Epithelial cell of esophagus (primary cell): ENCODE measurements around the gene SNIP1.

Source experiments
- DNase-seq: peaks from one replicate; pipeline ENCODE4 v3.0.0; 2010; ENCODE audit warnings: low read depth
- H3K4me3 ChIP-seq: 2 replicates; pipeline ENCODE4 v1.5.1; 2011; ENCODE audit warnings: mild to moderate bottlenecking, low read length, control low read depth
- TF ChIP-seq, protein P1 (sequence below): IDR thresholded peaks from 2 replicates; pipeline ENCODE4 v1.5.1; 2011; ENCODE audit warnings: low read depth, mild to moderate bottlenecking, low read length, control low read depth, inconsistent platforms; ENCODE audit not compliant: insufficient read depth; ENCODE audit errors: missing control alignments

The SNIP1 gene

GRCh38 chr1:37501661-37502060 is 52.4 kb downstream of the SNIP1 start:
- H3K4me3 ChIP-seq = no peak overlapping the region
- DNase-seq = no peak
- TF ChIP-seq, protein P1, sequence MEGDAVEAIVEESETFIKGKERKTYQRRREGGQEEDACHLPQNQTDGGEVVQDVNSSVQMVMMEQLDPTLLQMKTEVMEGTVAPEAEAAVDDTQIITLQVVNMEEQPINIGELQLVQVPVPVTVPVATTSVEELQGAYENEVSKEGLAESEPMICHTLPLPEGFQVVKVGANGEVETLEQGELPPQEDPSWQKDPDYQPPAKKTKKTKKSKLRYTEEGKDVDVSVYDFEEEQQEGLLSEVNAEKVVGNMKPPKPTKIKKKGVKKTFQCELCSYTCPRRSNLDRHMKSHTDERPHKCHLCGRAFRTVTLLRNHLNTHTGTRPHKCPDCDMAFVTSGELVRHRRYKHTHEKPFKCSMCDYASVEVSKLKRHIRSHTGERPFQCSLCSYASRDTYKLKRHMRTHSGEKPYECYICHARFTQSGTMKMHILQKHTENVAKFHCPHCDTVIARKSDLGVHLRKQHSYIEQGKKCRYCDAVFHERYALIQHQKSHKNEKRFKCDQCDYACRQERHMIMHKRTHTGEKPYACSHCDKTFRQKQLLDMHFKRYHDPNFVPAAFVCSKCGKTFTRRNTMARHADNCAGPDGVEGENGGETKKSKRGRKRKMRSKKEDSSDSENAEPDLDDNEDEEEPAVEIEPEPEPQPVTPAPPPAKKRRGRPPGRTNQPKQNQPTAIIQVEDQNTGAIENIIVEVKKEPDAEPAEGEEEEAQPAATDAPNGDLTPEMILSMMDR = no peak

DNA sequence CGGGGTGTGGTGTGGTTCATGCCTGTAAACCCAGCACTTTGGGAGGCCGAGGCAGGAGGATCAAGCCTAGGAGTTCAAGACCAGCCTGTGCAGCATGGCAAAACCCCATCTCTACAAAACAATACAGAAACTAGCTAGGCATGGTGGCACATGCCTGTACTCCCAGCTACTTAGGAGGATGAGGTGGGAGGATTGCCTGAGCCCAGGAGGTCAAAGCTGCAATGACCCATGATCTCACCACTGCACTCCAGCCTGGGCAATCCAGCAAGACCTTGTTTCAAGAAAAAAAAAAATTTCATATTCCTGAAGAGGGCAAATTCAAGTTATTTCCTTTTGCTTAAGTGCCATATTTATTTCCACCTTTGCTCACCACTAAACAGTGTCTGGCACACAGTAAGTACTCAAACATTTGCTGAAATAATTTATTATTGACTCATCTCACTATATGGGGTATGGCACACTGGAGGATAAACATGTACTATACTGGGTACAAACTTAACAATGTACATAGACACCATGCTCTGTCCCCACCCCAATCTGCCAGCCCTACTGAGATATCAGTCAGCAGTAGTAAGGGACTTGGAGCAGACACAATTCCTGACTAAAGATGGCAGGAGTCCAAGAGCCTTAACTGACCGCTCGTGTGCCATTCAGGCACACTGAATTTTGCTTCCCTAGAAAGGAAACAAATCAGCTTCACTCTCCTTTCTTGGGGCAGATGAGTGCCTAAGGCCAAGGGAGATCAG is 55.0 kb downstream of the SNIP1 start:
- TF ChIP-seq, protein P1 = no peak
- peak; percentile 43 for DNase-seq
- no peak overlapping the region for H3K4me3 ChIP-seq

DNA sequence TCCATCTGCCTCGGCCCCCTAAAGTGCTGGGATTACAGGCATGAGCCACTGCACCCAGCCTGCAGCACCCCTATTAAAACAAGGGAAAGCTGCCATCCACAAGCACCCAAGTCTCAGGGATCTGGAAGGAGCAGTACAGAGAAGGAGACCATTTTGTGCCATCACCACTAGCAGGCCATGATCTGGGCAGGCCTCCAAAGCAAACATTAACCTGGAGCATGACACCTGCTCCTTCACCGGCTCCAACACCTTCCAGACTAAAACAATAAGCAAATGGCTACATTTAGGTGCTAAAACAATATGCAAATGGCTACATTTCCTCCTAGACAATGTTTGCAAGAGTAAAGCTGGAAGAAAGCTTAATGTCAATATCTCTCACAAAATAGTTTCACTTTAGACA is 56.3 kb downstream of the SNIP1 start:
- TF ChIP-seq, protein P1 = no peak
- DNase-seq = no peak
- no peak overlapping the region for H3K4me3 ChIP-seq

DNA sequence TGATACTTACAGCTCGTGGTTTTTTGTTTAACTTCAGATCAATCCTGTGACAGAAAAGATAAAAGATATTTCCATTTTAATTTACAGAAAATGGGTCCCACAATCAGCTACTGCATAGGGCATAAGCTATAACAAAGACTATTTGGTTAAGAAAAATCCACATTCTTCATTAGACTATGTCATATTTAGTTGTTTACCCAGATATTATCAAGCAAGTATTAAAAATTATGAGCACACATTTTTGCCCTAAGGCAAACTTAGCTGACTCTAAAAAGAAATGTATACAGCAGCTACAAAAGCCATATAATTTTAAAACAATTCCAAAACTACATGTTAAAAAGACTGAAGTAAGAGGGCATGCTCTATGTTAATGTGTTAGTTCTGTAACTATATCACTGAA is 58.2 kb downstream of the SNIP1 start:
- no peak overlapping the region for H3K4me3 ChIP-seq
- TF ChIP-seq, protein P1 = no peak
- DNase-seq = no peak

GRCh38 chr1:37493336-37494098 is 60.6 kb downstream of the SNIP1 start:
- no peak for DNase-seq
- no peak overlapping the region for H3K4me3 ChIP-seq
- TF ChIP-seq, protein P1 = no peak

DNA sequence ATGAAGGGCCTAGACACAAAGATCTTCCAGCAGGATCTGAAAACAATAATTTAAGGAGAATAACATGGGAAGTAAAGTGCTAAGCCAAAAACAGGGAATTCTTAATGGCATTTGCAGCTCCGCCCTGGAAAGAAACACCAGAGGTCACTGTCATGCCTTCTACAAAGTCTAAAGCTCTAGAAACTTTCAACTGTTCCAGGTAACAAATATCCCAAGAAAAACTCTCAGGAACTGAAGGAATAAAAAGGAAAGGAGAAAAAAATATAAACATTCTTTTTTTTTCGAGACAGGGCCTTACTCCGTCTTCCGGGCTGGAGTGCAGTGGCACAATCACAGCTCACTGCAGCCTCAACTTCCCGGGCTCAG is 66.5 kb downstream of the SNIP1 start:
- TF ChIP-seq, protein P1 = no peak
- no peak overlapping the region for H3K4me3 ChIP-seq

More for the DNA sequence above, 66.5 kb downstream of the SNIP1 start:
- no peak for DNase-seq
